GM18517 (cell line): Measurements from ENCODE around the gene C19orf18.
"Not testable (repeated sequence)": the region's sequence is repeated elsewhere in the genome, so short reads cannot be mapped to it uniquely, and the experiment has no call there.

Experiments
- ATAC-seq: cut with Tn5 transposase; IDR thresholded peaks from one replicate; pipeline ENCODE4 v1.9.1; 2021; ENCODE audit warnings: mild to moderate bottlenecking, moderate library complexity; ENCODE audit not compliant: unreplicated experiment

C19orf18 gene

GRCh38 chr19:57974434-57974833, at the start of gene C19orf18:
TSS of gene C19orf18 (minus strand) at chr19:57974534. CDS start at chr19:57974432, 102 bp downstream.
- no peak for ATAC-seq

DNA sequence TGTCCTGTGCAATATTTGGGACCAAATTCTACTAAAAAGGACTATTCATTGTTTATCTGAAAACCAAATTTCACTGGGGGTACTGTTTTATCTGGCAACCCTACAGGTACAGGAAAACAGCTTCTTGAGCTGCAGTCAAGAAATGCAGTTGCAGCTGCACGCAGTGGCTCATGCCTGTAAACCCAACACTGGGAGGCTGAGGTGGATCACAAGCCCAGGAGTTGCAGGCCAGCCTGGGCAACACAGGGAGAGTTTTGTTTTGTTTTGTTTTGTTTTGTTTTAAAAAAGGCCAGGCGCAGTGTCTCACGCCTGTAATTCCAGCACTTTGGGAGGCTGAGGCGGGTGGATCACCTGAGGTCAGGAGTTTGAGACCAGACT, 47.9 kb upstream of the C19orf18 start:
- no peak for ATAC-seq

GRCh38 chr19:58021541-58022282, 47.4 kb upstream of the C19orf18 start:
- no peak for ATAC-seq

DNA sequence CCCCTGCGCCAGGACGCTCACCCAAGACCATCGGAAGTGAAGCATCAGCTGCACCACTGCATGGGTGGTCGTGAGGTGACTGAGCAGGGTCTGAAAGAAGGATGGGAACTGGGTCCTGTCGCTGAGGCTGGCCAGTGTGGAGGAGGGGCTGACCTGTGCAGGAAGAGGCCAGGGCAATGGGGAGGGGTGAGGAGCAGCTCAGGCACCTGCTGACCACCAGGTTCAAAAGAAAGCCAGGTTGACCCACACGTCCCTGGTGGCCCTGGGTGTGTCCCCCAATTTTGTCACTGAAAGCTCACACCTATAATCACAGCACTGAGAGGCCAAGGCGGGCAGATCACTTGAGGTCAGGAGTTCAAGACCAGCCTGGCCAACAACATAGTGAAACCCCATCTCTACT, 45.8 kb upstream of the C19orf18 start:
- no peak for ATAC-seq

- ATAC-seq: no peak
These were observed 39.8 kb upstream of the C19orf18 start for GRCh38 chr19:58014141-58014540.

- no peak for ATAC-seq
These were observed 36.2 kb upstream of the C19orf18 start for GRCh38 chr19:58010507-58010906.

DNA sequence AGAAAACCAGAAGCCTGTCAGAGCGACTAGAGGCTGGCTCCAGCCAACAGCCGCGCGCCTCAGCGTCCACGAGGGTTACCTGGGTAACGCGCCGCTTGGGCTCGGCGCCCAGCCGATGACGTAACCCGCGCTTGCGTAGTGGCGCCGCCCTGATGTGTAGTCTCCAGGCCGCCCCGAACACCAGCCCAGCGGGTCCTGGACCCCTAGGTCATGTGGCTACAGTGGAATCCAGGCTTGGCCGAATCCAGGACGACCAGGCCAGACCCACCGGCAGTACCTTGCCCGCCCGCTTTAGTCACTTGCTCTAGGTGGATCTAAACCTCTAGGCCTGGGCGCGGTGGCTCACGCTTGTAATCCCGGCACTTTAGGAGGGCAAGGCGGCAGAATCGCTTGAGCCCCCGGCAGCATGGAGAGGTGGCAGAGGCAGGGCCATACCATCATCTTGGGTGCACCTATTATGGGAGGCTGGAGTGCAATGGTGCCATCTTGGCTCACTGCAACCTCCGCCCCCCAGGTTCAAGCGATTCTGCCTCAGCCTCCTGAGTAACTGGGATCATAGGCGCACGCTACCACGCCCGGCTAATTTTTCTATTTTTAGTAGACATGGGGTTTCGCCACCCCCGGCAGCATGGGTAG, 35.5 kb upstream of the C19orf18 start:
- ATAC-seq: no peak

DNA sequence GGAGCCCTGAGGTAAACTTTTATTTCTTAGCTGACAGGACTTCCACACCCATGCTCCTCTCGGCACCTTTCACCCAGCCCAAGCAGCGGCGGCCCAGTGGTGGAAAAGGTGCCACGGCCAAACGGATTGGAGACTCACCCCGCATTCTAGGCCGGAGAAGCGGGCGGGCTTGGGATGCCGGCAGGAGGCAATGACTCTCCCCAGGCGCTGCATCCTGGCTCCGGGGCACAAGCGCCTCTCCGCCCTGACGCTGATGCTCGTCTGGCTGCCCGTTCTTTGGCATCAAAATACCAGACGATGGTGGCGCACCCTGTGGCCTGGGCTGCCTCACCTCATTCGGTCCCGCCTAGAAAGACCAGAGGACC, 34.9 kb upstream of the C19orf18 start:
- ATAC-seq: no peak

DNA sequence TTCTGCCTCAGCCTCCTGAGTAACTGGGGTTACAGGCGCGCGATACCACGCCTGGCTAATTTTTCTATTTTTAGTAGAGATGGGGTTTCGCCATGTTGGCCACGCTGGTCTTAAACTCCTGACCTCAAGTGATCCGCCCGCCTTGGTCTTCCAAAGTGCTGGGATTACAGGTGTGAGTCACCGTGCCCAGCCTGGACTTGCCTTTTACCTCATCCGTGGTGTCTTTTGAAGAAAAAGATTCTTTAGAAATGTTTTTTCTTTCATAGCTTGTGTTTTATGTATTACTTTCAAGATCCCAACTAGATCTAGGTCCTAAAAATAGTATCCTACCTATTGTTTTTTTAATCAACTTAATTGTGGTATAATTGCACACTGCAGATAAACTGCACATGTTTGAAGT, 34.5 kb upstream of the C19orf18 start:
- ATAC-seq: not testable (repeated sequence)

DNA sequence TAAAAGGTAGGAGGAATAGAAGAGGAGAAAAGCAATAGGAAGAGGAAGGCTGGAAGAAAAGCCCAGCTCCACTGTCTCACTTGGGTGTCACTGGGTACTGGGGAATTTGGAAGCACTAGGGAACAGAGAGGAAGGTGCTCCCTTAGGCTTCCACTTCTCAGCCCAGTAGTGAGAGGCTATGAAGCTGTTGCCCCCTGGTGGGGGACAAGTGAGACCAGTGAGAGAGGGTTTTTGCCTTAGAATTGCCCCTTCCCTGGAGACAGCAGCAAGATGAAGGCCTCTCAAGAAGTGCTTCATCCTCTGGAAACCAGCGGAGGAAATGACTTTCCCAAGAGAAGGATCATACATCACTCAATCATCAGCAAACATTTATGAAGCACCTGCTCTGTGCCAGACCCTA, 33.0 kb upstream of the C19orf18 start:
- ATAC-seq: no peak

DNA sequence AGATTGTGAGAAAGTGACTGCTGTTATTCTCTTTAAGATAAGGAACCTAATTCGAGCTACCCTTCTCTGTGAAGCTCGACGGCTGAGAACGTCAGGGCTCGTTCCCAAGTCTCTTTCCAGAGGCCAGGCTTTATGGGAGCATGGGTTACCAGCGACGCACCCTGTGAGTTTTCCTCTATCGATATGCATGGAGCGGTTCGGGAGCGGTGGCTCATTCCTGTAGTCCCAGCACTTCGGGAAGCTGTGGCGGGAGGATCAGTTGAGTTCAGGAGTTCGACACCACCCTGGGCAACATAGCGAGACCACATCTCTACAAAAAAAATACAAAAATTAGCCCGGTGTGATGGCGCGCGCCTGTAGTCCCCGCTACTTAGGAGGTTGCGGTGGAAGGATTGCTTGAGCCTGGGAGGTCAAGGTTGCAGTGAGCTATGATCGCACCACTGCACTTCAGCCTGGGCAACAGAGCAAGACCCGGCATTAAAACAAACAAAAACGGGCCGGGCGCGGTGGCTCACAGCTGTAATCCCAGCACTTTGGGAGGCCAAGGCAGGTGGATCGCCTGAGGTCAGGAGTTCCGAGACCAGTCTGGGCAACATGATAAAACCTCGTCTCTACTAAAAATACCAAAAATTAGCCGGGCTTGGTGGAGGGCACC, 29.0 kb upstream of the C19orf18 start:
- no peak for ATAC-seq

DNA sequence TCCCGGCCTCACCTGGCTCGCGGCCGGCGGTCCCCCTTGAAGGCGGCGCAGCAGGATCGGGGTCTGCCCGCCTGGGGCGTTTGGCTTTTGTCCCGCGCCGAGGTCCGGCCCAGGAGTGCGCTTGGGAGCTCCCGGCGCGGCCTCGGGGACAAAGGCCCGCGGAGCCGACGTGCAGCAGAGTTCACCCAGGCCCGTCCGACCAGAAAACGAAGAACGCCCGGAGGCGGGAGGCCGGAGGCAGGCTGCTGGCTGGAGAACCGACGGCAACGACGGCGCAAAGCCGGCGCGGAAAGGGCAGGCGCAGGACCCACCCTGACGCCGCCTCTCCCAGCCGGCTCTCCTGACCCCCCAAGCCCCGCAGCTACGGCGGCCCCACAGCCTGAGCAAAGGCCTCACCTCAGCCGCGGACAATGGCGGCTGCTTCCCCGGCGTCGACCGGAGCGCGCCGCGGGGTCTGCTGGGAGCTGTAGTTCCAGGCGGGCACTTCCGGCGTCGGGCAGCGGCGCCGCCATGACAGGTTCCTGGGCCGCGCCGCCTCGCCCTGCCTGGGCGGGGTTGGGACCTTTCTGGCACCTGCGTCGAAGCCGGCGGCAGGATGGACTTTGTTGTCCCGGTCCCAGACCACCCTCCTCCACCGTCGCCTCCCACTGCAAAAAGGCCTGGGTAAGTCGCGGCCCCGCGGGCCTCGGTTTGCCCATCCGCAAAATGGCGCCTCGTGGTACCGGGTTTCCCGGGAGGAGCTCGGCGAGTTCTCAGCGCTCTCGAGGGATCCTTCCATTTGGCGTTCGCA, 28.2 kb upstream of the C19orf18 start, which contains the start of gene ZNF606:
TSS of gene ZNF606 (minus strand) at position 437 of the 790 bp plus-strand sequence. CDS start 1,501 bp downstream, outside the sequence.
- peak; percentile 83 for ATAC-seq

DNA sequence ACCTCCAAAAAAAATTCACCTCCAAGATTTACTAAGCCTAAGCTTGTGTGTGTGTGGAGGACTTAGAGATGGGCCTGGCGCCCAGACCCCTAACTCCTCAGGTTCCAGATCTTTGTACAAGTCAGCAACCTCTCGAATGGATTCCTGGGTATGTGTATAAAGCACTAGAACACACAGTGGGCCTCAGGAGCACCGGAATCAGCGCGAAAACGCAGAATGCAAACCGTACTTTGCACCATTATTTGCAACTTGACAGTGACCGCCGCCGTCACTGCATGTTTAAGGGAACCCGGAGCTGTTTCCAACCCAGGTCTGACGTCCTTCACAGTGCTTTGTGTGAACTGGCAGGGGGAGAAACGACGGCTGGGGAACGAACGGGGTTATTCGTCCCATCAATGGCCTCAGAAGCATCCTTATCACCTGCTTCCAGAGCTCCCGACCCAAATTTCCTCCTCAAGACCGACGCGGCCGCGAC, 27.6 kb upstream of the C19orf18 start:
- ATAC-seq: no peak

- no peak for ATAC-seq
These were observed 26.3 kb upstream of the C19orf18 start for GRCh38 chr19:58000677-58001076.

GRCh38 chr19:57992841-57993240, 18.5 kb upstream of the C19orf18 start:
- no peak for ATAC-seq

- ATAC-seq: no peak
These were observed 4.4 kb upstream of the C19orf18 start for GRCh38 chr19:57978586-57979289.

- no peak for ATAC-seq
These were observed 9.6 kb downstream of the C19orf18 start for GRCh38 chr19:57964761-57965160.

DNA sequence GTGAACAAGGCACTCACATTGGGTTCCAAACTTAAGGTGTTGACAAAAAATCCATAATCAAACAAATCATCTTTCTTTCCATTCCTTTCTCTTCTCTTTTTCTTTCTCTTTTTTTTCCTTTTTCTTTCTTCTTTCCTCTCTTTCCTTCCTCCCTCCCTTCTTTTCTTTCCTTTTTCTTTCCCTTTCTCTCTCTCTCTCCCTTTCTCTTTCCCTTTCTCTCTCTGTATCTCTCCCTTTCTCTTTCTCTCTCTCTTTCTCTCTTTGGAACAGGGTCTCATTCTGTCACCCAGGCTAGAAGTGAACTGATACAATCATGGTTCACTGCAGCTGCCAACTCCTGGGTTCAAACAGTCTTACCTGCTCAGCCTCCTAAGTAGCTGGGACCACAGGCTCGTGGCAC, 12.5 kb downstream of the C19orf18 start:
- no peak for ATAC-seq

GRCh38 chr19:57954996-57955395, 19.3 kb downstream of the C19orf18 start:
- ATAC-seq: no peak

DNA sequence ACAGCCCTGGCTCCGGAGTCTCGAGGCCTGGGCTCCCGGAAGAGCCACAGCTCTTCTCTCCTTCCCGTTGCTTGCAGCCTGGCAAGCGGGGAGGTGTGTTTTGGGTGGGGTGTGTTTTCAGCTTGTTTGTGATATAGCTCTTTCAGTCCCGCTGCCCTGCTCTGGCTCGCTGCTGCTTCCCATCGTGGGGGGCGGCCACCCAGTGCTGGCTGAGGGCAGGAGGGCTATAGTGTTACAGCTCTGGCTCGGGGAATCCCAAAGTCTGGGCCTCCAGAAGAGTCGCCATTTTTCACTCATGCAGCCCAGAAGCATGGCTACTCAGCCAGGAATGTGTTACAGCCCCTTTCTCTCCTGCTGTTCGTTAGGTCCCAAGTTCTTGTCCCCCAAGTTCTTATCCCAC, 24.6 kb downstream of the C19orf18 start:
- ATAC-seq: no peak
